ENCODE data around the gene PIGL.

DNA sequence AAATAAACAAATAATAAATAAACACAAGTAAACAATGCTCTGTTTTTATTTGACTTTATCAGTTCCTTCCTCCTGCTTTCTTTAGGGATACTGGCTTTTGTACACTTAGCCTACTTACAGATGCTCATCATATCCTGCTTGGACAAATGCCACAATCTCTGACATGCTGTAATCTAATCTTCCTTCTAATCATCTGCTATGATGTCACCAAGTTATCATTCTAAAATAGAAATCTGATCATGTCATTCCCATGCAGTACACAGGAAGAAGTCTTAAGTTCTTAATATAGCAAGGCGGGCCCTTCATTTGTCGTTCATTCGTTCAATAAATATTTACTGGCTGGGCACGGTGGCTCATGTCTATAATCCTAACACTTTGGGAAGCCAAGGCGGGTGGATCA, 154.7 kb downstream of the PIGL start:
- TF ChIP-seq POLR2A (IDR thresholded peaks at IDR 0.05), result no peak
- TF ChIP-seq CTCF (IDR thresholded peaks at IDR 0.05), result no peak
- no peak for TF ChIP-seq EP300 (IDR thresholded peaks at IDR 0.05; ENCODE audit: low read depth)

All from transverse colon (tissue), 3 donors.